K562 treated with DMSO at 1 percent for 12 hours (cell line): Measurements from ENCODE around the gene AQP9. TPM values are rescaled to one million over a fixed set of nuclear protein-coding genes. Genes with fewer than 3 reads are reported as not detected.

ENCODE experiments used
- total RNA-seq: library from RNA; unstranded; fragments of 300-600 nt; gene quantifications from 2 replicates; pipeline ENCODE4 v1.2.3, GENCODE V29; 2022; ENCODE audit not compliant: insufficient read depth

AQP9 gene
- total RNA-seq: 0.35 TPM in 1 of 2 replicates, not detected in the other

DNA sequence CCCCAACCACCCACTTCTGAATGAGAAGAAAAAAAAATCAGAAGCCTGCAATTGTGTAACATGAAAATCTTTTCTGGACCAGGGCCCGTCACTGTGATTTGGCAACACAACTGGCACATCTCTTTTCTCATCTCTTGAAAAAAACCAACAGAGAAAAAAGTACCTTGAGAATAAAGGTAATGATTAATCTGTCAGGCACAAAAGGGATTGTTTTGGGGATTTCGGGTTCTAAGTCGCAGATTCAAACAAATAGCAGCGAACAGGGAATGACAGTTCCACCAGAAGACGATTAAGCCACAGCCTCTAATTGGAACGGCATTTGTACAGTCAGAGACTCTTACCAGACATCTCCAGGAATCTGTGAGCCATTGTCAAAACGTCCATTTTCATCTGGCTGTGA is at the start of gene AQP9:
TSS of gene AQP9 (plus strand) at position 276 of the 400 bp plus-strand sequence. CDS start 185 bp downstream, outside the sequence.

Other genes with a start within 250 kb of the AQP9 start
- gene ALDH1A2, start 72.7 kb upstream of the AQP9 start, total RNA-seq: 67.3 and 166 TPM in 2 replicates